ENCODE results near the gene EEF1G. TPM values are rescaled to one million over a fixed set of nuclear protein-coding genes. Genes with fewer than 3 reads are reported as not detected.

The EEF1G gene
- total RNA-seq, 2 experiments from 2014 or later = 1,925 to 1,979 TPM

DNA sequence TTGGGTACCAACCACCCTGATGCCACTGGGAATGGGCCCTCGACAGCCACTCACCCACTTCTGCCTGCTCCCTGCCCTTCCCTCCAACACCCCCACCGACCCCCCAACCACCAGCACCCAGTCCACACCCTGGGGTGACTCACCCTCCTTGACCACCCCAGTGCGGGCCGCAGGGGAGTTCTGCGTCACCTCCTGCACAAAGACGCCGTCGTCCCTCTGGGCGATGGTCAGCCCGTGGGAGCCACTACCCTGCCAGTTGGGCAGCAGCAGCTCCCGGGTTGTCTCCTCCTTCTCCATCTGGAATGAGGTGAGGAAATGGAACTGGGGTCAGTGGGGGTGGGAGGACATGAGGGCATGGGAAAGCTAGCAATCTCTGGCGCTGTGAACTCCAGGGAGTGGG lies 37.9 kb downstream of the EEF1G start:
- Mint-ChIP-seq H3K9me3 (no peaks in the 10 kb centered on the region), H3K27me3 (no peaks in the 10 kb centered on the region), H3K36me3 (ENCODE audit: low read depth) (peaks cover 4% of the 10 kb centered on the region), H3K4me3 (no peak overlapping the region), H3K27ac (no peak overlapping the region), H3K4me1 (ENCODE audit: low read depth) (peaks cover 21% of the 10 kb centered on the region)
- POLR2A ChIA-PET = no interaction called here
- TF ChIP-seq, protein P1, sequence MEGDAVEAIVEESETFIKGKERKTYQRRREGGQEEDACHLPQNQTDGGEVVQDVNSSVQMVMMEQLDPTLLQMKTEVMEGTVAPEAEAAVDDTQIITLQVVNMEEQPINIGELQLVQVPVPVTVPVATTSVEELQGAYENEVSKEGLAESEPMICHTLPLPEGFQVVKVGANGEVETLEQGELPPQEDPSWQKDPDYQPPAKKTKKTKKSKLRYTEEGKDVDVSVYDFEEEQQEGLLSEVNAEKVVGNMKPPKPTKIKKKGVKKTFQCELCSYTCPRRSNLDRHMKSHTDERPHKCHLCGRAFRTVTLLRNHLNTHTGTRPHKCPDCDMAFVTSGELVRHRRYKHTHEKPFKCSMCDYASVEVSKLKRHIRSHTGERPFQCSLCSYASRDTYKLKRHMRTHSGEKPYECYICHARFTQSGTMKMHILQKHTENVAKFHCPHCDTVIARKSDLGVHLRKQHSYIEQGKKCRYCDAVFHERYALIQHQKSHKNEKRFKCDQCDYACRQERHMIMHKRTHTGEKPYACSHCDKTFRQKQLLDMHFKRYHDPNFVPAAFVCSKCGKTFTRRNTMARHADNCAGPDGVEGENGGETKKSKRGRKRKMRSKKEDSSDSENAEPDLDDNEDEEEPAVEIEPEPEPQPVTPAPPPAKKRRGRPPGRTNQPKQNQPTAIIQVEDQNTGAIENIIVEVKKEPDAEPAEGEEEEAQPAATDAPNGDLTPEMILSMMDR (IDR thresholded peaks at IDR 0.05) = no peak
- no peak for DNase-seq
- CTCF ChIA-PET = interaction anchor here (10.6 kb wide), 1 partner anchor 111 kb away, joined by 186 read pairs; the partner anchor contains the start of gene SCGB1A1
- ATAC-seq = no peak
- intact Hi-C loops (cut with micrococcal nuclease) = no loop called here

DNA sequence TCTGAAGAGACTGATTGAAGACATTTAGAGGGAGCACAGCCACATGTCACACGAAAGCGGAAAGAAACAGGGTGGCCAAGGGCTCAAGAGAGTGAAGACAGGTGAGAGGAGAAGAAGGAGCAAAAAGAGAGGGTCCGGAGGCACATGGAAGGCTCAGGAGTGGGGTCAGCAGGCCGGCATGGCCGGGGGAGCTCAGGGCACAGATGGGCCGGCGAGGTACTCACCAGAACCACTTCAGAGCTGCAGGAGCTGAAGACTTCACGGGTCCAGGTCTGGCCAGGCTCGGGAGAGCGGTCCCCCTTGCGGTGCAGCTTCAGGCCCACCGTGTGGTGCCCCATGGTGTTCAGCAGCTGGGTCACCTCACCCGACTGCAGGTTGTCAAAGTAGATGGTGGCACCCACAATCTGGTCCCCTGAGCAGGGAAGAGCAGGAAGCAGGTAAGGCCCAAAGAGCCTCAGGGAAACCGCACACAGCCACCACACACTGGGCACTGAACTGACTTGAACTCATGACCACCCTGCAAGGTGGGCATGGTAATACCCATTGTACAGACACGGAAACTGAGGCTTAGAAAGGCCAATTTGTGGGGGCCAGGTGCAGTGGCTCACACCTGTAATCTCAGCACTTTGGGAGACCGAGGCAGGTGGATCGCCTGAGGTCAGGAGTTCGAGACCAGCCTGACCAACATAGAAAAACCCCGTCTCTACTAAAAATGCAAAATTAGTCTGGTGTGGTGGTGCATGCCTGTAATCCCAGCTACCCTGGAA lies 38.7 kb downstream of the EEF1G start:
- Mint-ChIP-seq H3K4me1 (ENCODE audit: low read depth) (peaks cover 20% of the 10 kb centered on the region), H3K27me3 (no peaks in the 10 kb centered on the region), H3K27ac (no peak overlapping the region), H3K4me3 (no peak overlapping the region), H3K9me3 (no peaks in the 10 kb centered on the region), H3K36me3 (ENCODE audit: low read depth) (peaks cover 4% of the 10 kb centered on the region)
- TF ChIP-seq, protein P1 (IDR thresholded peaks at IDR 0.05) = no peak
- intact Hi-C loops (cut with micrococcal nuclease) = no loop called here
- DNase-seq (no peak), ATAC-seq (no peak)
- CTCF ChIA-PET = interaction anchor here (1.1 to 1.2 kb wide), 2 partner anchors 8 to 110 kb away, joined by 4 to 8 read pairs; no protein-coding TSS in a partner anchor
- POLR2A ChIA-PET = no interaction called here

DNA sequence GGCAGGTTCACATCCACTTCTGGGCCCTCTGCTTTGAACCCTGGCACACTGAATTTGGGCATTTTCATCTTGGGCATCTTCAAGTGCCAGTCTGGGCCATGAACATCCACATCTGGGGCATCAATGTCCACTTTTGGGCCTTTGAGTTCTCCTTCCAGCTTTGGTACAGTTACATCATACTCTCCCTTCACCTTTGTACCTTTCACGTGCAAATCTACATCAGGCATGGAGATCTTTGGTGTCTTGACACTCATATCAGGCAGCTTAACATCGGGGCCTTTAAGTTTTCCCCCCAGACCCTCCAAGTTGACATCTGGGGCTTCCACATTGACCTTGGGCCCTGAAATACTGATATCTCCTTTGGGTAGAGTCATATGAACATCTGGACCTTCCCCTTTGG lies 41.6 kb downstream of the EEF1G start:
- Mint-ChIP-seq H3K27ac (peak overlapping the region; percentile 28), H3K36me3 (ENCODE audit: low read depth) (peaks cover 4% of the 10 kb centered on the region), H3K27me3 (no peaks in the 10 kb centered on the region), H3K9me3 (no peaks in the 10 kb centered on the region), H3K4me1 (ENCODE audit: low read depth) (peaks cover 4% of the 10 kb centered on the region), H3K4me3 (no peak overlapping the region)
- POLR2A ChIA-PET = no interaction called here
- intact Hi-C loops (cut with micrococcal nuclease) = no loop called here
- CTCF ChIA-PET = no interaction called here
- TF ChIP-seq, protein P1 (IDR thresholded peaks at IDR 0.05) = no peak
- ATAC-seq (no peak), DNase-seq (no peak)

DNA sequence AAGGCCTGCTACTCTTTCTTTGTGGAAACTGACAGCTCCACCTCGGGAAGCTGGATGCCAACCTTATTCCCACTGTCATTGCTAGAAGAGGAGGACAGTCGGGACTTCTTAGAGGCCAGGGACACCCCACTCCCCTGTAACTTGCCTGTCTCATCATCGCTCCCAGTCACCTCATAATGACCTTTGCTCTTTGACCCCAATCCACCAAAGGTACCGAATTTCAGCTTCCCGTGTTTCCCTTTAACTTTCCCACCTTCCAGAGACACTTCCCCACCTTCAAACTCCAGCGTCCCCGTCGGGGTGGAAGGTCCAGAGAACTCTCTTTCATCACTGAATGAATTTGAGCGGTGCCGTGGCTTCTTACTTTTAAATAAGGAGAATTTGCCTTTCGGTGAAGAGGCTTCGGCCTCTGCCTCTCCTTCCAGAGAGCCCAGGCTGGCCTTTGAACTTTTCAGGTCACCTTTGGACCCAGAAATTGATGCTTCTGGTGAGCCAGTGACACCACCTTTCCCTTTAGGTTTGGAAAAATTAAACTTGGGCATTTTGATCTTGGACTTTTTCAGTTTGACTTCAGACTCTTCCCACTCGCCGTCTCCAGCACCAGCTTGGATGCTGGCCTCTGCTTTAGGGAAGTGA lies 56.8 kb downstream of the EEF1G start:
- no peak overlapping the region for H3K27ac Mint-ChIP-seq
- ChIA-PET CTCF (no interaction called here), POLR2A (no interaction called here)
- no peak overlapping the region for H3K4me3 Mint-ChIP-seq
- DNase-seq (no peak), ATAC-seq (no peak)
- TF ChIP-seq, protein P1 (IDR thresholded peaks at IDR 0.05) = no peak
- peaks cover 2% of the 10 kb centered on the region for H3K36me3 Mint-ChIP-seq (ENCODE audit: low read depth)
- H3K9me3 Mint-ChIP-seq = no peaks in the 10 kb centered on the region
- intact Hi-C loops (cut with micrococcal nuclease) = no loop called here
- peaks cover 6% of the 10 kb centered on the region for H3K4me1 Mint-ChIP-seq (ENCODE audit: low read depth)
- H3K27me3 Mint-ChIP-seq = no peaks in the 10 kb centered on the region

DNA sequence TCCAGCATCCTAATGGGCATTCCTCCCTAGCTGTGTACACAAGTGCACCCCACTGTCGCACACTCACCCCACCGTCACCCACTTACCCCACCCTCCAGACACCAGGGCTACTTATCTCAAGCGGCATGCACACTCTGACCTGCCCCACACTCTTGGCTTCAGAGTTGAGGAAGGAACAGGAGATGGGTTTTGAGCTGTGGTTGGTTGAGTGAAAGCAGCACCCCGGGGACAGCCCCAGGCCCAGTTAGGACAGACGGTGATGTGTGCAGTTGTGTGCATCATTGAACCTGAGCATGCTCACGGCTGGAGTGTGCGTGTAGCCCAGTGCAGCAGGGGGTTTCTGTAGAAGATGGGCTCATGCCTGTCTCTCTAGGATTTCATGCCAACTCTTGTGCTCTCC lies 59.5 kb downstream of the EEF1G start:
- H3K27me3 Mint-ChIP-seq = no peaks in the 10 kb centered on the region
- POLR2A ChIA-PET = no interaction called here
- H3K4me3 Mint-ChIP-seq = no peak overlapping the region
- TF ChIP-seq, protein P1 (IDR thresholded peaks at IDR 0.05) = no peak
- CTCF ChIA-PET = interaction anchor here (1.1 to 1.8 kb wide), 3 partner anchors 28 to 134 kb away, joined by 3 to 7 read pairs (median 6); no protein-coding TSS in a partner anchor
- H3K36me3 Mint-ChIP-seq (ENCODE audit: low read depth) = no peaks in the 10 kb centered on the region
- no peak overlapping the region for H3K27ac Mint-ChIP-seq
- ATAC-seq = no peak
- H3K4me1 Mint-ChIP-seq (ENCODE audit: low read depth) = peaks cover 6% of the 10 kb centered on the region
- DNase-seq = no peak
- intact Hi-C loops (cut with micrococcal nuclease) = no loop called here
- no peaks in the 10 kb centered on the region for H3K9me3 Mint-ChIP-seq
